Heart left ventricle (tissue), 16 donors: ENCODE results near the gene DERL2. TPM values are rescaled to one million over a fixed set of nuclear protein-coding genes. Genes with fewer than 3 reads are reported as not detected.

Experiments used
- ATAC-seq, 4 donors: fragments of 200-7000 bp; cut with Tn5 transposase; one replicate each; pipeline ENCODE4 v1.9.1; 2020 to 2022; ENCODE audit warnings: moderate library complexity in 4 of 4, mild to moderate bottlenecking in 3 of 4, moderate number of reproducible peaks in 1 of 4
- DNase-seq, 5 donors: peaks; one replicate each; pipeline ENCODE4 v3.0.0-alpha.2; 2020
- H3K27ac ChIP-seq, 12 donors: fragments of 200-600 bp; sonication (generic) in 4 of 12; one replicate each; pipeline versions ENCODE4 v1.5.0 to v1.8.0; 2016 to 2022; ENCODE audit warnings: mild to moderate bottlenecking in 2 of 12
- H3K27me3 ChIP-seq, 9 donors: fragments of 200-600 bp; sonication (generic) in 2 of 9; one replicate each; pipeline versions ENCODE4 v1.5.1 to v1.8.0; 2016 to 2022; ENCODE audit warnings: mild to moderate bottlenecking in 3 of 9
- H3K36me3 ChIP-seq, 9 donors: fragments of 200-600 bp; sonication (generic) in 2 of 9; one replicate each; pipeline versions ENCODE4 v1.5.0 to v1.8.0; 2018 to 2022; ENCODE audit warnings: mild to moderate bottlenecking in 2 of 9
- H3K4me1 ChIP-seq, 12 donors: fragments of 200-600 bp; sonication (generic) in 4 of 12; one replicate each; pipeline versions ENCODE4 v1.5.0 to v1.8.0; 2016 to 2022; ENCODE audit warnings: mild to moderate bottlenecking in 3 of 12
- H3K4me3 ChIP-seq, 12 donors: fragments of 200-600 bp; sonication (generic) in 4 of 12; one replicate each; pipeline versions ENCODE4 v1.5.0 to v1.8.0; 2017 to 2022; ENCODE audit warnings: mild to moderate bottlenecking in 9 of 12, moderate library complexity in 4 of 12
- H3K9me3 ChIP-seq, 12 donors: fragments of 200-600 bp; sonication (generic) in 4 of 12; one replicate each; pipeline versions ENCODE4 v1.5.0 to v1.8.0; 2016 to 2022; ENCODE audit warnings: mild to moderate bottlenecking in 1 of 12
- POLR2A ChIP-seq, 2 donors: fragments of 450-650 bp; IDR thresholded peaks; one replicate each; pipeline ENCODE4 v1.6.1; 2017; ENCODE audit warnings: antibody characterized with exemption in 2 of 2, mild to moderate bottlenecking in 2 of 2, moderate library complexity in 2 of 2
- WGBS, 4 donors: extraction: QIAGEN DNeasy Blood & Tissue Kit in 2 of 4; methylation state at CpG; one replicate each; pipeline versions ENCODE4 v1.1.5 to v1.1.7; 2013 to 2018; 5-methylcytosine and 5-hydroxymethylcytosine counted together
- intact Hi-C, 10 donors: fragments of 100-400 bp; cut with DNase I; formaldehyde crosslinking; loops; one replicate each; pipeline versions ENCODE4 v1.11.1 to v1.14.2; 2022
- polyA plus RNA-seq, 2 donors: library from polyadenylated mRNA; stranded (reverse); fragments of 200-250 nt; gene quantifications; one replicate each; pipeline ENCODE4 v1.2.3, GENCODE V29; 2013
- total RNA-seq, 9 donors: library from RNA; depleted of rRNA in 2 of 9; stranded (reverse); fragments of >200 nt in 2 of 9; fragmentation: NEBNext Ultra II Directional in 3 of 9; extraction: Animal tissue kit (Norgen Biotek cat#: 25700) in 3 of 9; gene quantifications; one replicate each; pipeline versions ENCODE4 v1.1.0 to v1.2.4, GENCODE V29; 2016 to 2023
- TF ChIP-seq, protein P1 (sequence below), 12 donors: fragments of 200-600 bp; sonication (generic) in 4 of 12; IDR thresholded peaks; one replicate each; pipeline versions ENCODE4 v1.5.0 to v1.8.0; 2018 to 2022; ENCODE audit warnings: antibody characterized with exemption in 12 of 12, mild to moderate bottlenecking in 5 of 12
- donor health status: ischemic (EF 13 %, LVEDD 7.1; RV severe dilation, severe dysfunction).
- donor health status: healthy with polysubstance abuse.
- donor health status: DM: no; HTN: yes; CAD: no.
- donor health status: DM: no; HTN: no; CAD: no.
- donor health status: ischemic (EF 25% LVEDD 6.9; RV normal size, moderate dysfunction).
- donor health status: ischemic (EF 25% LVEDD 5.7; RV mildly dilated, moderate dysfunction).
- donor health status: healthy.
- donor health status: DM: yes; HTN: yes; CAD: no.
- donor health status: ischemic (EF 35%, LVEDD 5.7; RV mildly dilated, moderate dysfunction).
- donor health status: nonischemic (EF 11% LVEDD 7.7; RV severe dilation, severe dysfunction).
- donor health status: DM: yes; HTN: yes; CAD: no.
- donor health status: PGD.
- donor health status: ischemic (EF 29% LVEDD 5.4; RV normal size, mild dysfunction).
- donor health status: nonischemic (EF 23%, LVEDD 6.1; RV moderate dilation, normal function).

The DERL2 gene
- total and polyA plus RNA-seq, 11 donors, result 21.8 to 48.1 (median 29.6) TPM

DNA sequence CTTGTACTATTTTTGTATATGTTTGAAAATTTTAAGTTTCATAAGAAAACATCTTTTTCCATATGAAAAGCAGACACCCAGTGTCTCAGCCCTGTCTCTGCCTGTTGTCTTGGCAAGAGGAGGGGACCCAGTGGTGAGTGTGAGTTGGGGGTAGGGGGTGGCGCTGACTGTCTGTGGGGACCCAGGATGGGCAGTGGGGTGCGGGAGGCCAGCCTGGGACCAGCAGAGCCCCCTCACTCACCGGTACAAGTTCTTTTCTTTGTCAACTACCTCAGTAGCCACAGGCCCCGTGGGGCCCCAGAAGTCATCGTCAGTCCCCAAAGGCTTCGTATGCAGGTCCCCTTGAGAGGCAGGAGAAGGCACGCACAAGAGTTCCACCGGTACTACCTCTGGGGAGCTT is 46.6 kb upstream of the DERL2 start:
- 82 to 92% (median 87%) methylated on average over 5 to 8 of the region's 8 CpGs for WGBS, 4 donors
- Histone ChIP-seq H3K4me3 (no peak overlapping the region), H3K4me1 (peaks cover 0 to 2% (median 0%) of the 10 kb centered on the region in 12 donors), H3K27ac (no peak overlapping the region), H3K36me3 (peaks cover 0 to 97% (median 65%) of the 10 kb centered on the region in 9 donors), H3K27me3 (no peaks in the 10 kb centered on the region), H3K9me3 (no peaks in the 10 kb centered on the region)
- intact Hi-C loops, result no loop called here
- DNase-seq, result no peak
- ATAC-seq, result no peak
- no peak for TF ChIP-seq POLR2A (IDR thresholded peaks at IDR 0.05)
- TF ChIP-seq, protein P1, sequence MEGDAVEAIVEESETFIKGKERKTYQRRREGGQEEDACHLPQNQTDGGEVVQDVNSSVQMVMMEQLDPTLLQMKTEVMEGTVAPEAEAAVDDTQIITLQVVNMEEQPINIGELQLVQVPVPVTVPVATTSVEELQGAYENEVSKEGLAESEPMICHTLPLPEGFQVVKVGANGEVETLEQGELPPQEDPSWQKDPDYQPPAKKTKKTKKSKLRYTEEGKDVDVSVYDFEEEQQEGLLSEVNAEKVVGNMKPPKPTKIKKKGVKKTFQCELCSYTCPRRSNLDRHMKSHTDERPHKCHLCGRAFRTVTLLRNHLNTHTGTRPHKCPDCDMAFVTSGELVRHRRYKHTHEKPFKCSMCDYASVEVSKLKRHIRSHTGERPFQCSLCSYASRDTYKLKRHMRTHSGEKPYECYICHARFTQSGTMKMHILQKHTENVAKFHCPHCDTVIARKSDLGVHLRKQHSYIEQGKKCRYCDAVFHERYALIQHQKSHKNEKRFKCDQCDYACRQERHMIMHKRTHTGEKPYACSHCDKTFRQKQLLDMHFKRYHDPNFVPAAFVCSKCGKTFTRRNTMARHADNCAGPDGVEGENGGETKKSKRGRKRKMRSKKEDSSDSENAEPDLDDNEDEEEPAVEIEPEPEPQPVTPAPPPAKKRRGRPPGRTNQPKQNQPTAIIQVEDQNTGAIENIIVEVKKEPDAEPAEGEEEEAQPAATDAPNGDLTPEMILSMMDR (IDR thresholded peaks at IDR 0.05), result no peak

DNA sequence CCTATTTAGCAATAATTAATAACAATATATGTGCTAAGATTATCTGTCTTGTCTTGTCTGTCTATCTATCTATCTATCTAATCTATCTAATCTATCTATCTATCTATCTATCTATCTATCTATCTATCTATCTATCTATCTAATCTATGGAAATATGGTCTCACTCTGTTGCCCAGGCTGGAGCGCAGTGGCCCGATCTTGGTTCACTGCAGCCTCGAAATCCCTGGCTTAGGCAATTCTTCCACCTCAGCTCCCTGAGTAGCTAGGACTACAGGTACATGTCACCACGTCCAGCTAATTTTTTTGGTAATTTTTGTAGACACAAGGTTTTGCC is 45.1 kb upstream of the DERL2 start:
- H3K36me3 ChIP-seq, result peaks cover 0 to 100% (median 64%) of the 10 kb centered on the region in 9 donors

DNA sequence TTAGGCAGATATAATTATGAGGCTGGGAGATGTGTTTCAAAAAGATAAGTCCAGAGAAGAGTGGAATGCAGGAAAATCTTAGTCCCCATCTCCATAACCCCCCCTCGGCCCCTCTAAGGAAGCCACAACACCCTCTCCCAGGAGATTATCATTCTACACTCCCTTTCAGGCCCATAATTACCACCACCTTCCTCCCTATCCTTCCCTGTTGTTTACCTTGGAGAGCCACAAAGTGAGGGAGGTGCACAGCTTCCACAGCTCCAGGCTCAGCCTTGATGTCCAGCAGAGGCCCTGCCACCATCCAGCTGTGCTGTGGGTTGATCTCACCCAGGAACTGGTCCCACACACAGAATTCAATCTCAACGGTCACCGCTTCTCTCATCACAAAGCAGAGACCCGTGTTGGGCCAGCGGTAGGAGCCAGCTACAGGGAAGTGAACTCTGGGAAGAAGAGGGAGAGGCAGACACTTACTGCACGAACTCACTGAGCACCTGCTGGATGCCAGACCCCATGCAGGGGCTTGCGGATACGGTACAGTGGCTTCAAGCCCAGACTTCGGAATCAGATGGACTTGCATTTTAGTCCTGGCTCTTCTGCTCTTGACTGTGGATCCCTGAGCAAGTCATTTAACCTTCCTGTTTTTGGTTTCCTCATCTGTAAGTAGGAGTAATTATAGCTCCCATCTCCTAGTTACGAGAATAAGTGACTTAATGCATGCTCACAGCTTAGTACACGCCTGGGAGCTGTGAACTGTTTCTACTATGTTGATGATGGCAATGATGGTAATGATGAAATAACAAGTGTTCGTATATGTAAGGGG is 44.5 kb upstream of the DERL2 start:
- intact Hi-C loops, result no loop called here
- WGBS, 4 donors, result 82 to 88% (median 84%) methylated on average over 12 of the region's 12 CpGs
- H3K4me3 ChIP-seq, result no peak overlapping the region
- ATAC-seq, result no peak
- H3K36me3 ChIP-seq, result peaks cover 0 to 100% (median 68%) of the 10 kb centered on the region in 9 donors
- DNase-seq, result no peak
- peaks cover 0 to 17% (median 9%) of the 10 kb centered on the region in 12 donors for H3K4me1 ChIP-seq
- no peak overlapping the region for H3K27ac ChIP-seq
- TF ChIP-seq, protein P1 (IDR thresholded peaks at IDR 0.05), result no peak
- TF ChIP-seq POLR2A (IDR thresholded peaks at IDR 0.05), result no peak
- H3K9me3 ChIP-seq, result no peaks in the 10 kb centered on the region
- H3K27me3 ChIP-seq, result no peaks in the 10 kb centered on the region

More for the DNA sequence above, 45.1 kb upstream of the DERL2 start:
- TF ChIP-seq, protein P1 (IDR thresholded peaks at IDR 0.05), result no peak
- no peak for TF ChIP-seq POLR2A (IDR thresholded peaks at IDR 0.05)
- H3K27me3 ChIP-seq, result no peaks in the 10 kb centered on the region
- ATAC-seq, result no peak
- H3K4me1 ChIP-seq, result peaks cover 0 to 17% (median 9%) of the 10 kb centered on the region in 12 donors
- no peaks in the 10 kb centered on the region for H3K9me3 ChIP-seq
- H3K4me3 ChIP-seq, result no peak overlapping the region
- 92 to 96% (median 94%) methylated on average over 4 of the region's 4 CpGs for WGBS, 4 donors
- intact Hi-C loops, result no loop called here
- no peak for DNase-seq
- no peak overlapping the region for H3K27ac ChIP-seq

DNA sequence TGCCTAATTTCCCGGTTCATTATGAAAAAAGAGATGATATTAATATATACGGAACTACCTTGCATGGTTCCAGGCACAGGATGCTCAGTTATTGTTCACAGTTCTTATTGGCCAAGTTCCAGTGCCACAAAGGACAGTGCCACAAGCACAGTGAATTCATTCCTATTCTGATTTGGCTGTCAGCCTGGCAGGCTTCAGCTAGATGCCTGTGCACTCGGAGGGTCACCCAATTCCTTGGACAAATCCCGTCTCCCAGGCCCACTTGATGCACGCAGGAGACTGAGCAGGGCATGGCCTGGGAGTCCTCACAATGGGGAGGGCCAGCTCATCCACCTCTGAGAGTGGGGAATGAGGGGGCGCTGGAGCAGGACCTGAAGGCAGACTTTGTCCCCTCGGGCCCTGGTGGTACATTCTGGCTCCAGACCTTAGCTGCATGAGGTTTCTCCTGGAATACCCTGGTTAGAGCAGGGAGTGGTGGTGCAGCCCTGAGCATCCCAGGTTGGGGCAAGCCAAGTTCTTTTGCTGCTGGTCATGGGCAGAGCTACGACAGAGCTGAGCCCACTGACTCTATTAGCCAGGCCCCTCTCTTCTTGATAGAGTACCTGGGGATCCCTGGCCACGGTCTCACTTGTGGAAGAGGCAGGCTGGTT is 41.7 kb upstream of the DERL2 start:
- 84 to 87% (median 85%) methylated on average over 7 to 9 of the region's 9 CpGs for whole genome bisulfite sequencing, 4 donors
- Histone ChIP-seq H3K27me3 (no peaks in the 10 kb centered on the region), H3K36me3 (peaks cover 0 to 100% (median 72%) of the 10 kb centered on the region in 9 donors), H3K4me1 (peaks cover 0 to 17% (median 9%) of the 10 kb centered on the region in 12 donors), H3K9me3 (no peaks in the 10 kb centered on the region), H3K27ac (peak overlapping the region in 8 of 12 donors; percentile 1 to 72 (median 62)), H3K4me3 (no peak overlapping the region)
- TF ChIP-seq, protein P1 (IDR thresholded peaks at IDR 0.05), result no peak
- no peak for TF ChIP-seq POLR2A (IDR thresholded peaks at IDR 0.05)
- intact Hi-C loops, result no loop called here
- ATAC-seq, result no peak
- DNase-seq, result no peak
